Measurements from ENCODE around the gene ARHGAP26.
"Not testable (repeated sequence)": the region's sequence is repeated elsewhere in the genome, so short reads cannot be mapped to it uniquely, and the experiment has no call there.

Gene ARHGAP26

DNA sequence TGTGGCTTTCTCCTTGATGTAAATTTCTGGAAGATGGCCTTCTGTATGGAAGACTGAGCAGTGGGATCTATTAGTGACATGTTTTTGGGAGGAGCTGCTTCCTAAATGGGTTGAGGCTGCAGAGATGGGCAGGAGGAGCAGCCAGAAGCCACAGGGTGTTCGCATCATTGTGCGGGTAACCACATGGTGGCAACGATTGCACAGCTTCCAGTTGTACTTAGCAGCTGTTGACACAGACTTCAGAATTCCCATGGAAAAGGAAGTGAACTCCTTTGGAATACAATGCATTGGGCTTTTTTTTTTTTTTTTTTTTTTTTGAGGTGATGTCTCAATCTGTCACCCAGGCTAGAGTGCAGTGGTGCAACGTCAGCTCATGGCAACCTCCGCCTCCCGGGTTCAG is 336.0 kb downstream of the ARHGAP26 start:
- no peak for DNase-seq

DNA sequence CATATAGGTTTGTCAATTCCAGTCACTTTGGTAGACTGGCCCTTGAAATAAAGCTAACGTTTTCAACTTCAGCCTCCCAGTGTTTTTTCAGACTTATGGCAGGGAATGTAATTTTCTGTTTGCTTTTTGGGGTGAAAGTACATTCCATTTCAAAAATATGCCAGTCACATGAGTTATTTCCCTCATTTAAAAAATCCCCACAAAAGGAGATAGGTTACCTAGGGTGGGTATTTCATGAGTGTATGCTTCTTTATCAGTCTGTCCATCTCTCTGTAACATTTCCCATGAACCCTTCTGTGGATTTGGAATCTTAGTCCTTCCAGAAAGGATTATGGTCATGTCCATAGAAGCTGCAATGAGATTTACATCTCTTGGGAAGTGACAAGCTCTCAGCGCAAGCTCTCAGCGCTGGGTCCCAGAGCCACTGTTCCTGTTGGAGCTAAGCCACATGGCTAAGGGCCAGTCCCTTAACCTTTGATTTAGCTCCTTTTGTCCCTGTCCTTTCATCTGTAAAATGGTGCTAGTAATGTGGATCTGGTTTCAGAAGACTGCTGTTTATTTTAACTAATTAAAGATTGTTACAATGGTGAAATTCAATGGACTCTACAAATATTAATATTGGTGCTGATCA is 338.4 kb downstream of the ARHGAP26 start:
- DNase-seq: no peak

DNA sequence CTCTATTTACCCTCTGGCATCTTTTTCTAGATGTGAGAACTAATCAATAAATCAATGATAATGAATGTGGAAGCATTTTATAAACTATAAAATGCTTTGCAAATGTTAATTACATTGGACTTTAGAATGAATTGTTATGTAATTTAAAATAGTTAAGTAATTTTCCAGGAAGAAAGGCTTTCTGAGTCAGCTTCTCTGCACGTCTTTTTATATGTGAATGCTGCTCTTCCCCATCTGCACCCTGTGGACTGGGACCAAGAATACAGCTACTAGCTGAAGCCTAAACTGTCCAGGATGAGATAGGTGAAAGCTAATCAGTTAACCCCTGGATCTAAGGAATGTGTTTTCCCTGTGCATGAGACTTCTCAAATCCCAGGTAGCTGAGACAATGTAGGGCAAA is 340.4 kb downstream of the ARHGAP26 start:
- no peak for DNase-seq

DNA sequence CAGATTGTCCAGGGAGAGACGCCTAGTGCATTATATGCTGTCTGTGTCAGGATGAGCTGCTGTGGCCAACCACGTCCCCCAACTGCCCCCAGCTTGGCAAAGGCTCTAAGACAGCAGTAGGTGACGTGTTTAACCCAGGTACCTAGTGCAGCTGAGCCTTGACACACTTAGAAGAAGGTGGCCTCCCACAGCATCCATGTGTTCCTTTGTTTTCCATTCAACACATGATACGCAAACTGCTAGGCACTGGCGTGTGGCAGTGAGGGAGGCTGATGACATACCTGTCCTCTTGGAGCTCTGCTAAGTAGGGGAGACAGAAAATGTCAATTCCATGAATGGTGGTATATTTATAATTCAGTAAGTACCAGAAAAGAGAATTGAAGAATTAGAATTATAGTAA is 341.6 kb downstream of the ARHGAP26 start:
- DNase-seq: no peak

DNA sequence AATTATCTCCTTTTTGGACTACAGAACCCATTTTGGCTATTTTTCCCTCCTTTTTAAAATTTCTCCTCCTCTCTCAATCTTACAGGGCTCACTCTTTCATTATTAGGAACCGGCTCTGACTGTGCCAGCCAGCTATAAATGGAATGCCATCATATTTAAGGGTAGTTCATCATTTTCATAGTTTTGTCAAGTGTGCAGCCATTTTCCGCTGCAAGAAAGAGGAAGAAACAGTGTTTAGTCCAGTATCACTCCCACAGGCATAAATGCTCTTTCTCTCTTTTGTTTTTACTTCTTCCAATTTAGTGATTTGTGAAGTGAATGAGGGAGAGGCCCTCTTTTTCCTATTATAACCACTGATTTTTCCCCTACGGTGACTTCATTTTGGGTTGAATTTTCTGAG is 343.3 kb downstream of the ARHGAP26 start:
- DNase-seq: no peak

DNA sequence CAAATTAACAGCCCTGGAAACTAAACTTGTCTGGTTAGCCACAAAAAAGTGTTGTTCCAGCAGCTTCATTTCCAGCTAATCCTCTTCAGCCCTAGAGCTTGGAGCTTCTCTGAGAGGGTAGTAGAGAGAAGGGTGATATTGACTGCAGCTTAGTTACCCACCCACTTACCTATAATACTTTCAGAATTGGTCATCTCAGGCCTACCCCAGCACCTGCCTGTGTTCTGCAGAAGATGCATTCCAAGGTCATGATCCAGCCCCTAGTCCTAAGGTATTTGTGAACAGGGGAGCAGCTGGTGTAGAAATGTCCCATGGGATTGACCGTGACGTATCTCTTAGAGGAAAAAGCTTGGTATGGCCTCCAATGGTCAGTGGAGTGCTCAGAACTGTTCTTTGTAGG is 344.3 kb downstream of the ARHGAP26 start:
- DNase-seq: no peak

DNA sequence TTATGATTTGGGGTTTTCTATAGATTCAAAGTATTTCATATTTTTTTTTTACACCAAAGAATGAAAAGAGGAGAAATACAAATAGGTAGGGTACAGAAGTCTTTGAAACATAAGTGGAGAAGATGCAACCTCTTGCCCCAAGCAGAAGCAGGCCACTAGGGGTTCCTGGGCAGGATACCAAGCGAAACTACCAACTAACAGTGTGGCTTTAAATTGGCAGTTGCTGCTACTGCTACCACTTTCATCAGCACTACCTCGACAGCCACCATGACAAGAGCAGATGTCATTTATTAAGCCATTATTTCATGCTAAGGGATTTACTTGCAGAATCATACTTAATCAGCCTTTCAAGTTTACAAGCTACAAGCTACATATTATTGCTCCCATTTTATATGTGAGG is 345.2 kb downstream of the ARHGAP26 start:
- no peak for DNase-seq

DNA sequence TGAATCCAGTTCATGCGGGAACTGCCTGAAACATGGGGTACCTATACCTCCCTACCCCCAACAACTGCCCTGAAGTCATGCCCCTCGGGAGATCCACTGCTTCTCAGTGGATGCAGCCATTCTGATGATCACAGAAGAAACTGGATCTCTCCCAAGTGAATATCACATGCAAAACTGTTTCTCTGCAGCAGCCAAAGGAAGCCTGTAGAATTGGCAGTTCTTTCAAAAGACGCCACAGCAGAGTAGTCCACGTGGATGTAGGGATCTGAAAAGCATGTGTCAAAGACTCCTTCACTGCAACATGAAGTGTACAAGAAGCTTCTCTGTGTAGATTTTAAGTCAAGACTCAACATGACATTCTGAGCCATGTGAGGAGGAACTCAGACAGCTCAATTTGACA is 346.6 kb downstream of the ARHGAP26 start:
- DNase-seq: no peak

DNA sequence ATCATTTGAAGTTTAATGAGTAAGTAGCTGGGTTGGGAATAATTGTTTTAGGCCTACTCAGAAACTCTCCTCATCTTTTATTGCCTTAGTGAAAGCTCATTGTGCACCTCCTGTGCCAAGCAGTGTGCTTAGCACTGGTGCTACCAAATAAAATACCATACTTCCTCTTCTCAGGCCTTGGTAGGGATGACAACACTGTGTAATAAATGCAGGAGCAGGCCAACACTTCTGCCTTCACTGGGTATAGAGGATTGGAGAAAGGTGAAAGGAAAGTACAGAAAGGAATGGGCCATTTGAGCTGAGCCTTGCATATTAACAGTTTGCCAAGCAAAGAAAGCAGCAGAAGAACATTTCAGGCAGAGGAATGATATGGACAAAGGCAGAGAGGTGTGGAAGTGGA is 347.6 kb downstream of the ARHGAP26 start:
- DNase-seq: no peak

DNA sequence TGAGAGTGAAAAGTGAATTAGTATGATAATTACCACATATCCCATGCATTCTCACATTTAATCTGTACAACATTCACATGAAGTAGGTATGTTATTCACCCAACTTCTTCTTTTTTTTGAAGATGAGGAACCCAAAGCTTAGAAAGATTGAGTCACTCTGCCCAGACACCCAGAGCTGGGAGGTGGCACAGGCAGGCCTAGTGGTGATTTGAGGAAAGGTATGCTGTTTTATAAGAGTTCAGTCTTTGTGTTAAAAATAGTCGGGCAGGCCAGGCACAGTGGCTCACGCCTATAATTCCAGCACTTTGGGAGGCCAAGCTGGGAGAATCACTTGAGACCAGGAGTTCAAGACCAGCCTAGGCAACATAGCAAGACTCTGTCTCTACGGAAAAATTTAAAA is 348.0 kb downstream of the ARHGAP26 start:
- DNase-seq: no peak

DNA sequence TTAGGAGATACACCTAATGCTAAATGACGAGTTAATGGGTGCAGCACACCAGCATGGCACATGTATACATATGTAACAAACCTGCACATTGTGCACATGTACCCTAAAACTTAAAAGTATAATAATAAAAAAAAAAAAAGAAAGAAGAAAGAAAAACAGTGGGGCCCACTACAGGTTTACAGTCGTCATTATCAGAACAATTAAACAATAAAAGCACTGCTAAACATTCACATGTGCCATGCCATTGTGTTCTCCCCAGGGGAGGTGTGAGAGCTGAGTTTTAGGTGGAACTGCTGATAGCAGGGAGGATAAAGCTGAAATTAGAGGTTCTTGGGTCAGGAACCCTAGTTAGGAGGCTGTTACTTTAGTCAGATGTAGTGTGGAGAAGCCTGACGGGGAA is 348.6 kb downstream of the ARHGAP26 start:
- DNase-seq: not testable (repeated sequence)

DNA sequence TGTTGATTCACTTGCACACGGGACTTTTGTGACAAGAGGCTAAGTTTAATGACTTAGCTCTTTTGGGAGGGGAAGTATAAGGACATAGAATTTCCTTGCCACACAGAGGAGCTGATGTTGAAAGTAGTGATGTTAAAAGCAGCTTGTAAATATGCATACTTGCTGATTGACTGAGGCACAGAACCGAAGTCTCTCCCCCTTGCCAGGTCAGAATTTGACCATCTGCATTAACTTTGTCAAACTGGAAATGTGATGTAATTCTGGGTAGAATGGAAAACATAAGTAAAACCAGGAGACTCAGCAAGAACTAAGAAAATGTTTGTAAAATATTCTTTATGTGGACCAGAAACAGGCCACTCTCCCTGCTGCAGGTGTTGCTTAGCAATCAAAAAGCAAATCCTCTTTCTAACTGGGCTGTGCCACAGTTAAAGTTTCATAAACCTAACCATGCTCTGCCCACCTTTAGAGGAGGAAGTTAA is 349.2 kb downstream of the ARHGAP26 start:
- no peak for DNase-seq

DNA sequence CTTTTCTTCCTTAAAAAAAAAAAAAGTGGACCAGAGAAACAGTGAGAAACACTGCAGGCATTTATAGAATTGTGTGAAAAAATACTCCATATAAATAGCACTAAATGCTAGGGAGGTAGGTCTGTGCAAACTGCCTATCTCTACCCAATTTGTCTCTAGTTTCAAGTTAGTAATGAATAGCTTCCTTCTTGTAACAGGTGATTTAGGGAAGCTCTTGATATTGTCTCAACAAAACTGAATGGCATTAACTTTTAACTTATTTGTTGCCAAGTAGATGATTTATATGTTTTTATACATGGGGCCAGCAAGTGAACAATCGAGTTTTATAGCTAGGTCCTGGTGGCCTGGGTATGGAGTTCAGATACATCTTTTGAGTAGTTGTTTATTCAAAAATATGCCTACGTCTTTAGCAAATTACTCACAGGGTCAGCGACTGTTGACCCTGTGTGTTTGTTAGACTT is 349.7 kb downstream of the ARHGAP26 start:
- no peak for DNase-seq

DNA sequence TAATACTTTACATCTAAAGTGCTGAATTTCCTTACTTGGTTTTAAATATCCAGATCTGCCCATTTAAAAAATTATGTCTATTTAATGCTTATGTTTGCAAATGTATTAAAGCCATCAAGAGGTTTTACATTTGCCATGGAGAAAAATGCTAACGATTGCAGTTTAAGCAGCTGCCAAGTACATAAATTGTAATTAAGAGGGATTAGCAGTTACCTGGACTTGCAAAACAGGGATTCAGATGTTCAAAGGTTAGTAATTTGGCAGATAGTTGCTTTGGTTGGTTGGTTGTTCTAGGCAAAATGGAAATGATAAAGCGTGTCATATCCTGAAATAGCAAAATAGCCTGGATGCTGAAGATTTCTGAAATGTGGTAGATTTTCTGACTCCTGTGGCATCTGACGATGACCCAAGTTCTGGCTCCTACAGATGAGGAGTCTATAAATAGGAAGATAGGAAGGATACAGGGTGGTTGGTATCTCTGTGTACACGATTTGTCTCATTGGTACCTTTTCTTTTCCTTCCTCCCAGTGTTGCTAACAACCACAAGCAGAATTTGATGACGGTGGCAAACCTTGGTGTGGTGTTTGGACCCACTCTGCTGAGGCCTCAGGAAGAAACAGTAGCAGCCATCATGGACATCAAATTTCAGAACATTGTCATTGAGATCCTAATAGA is 350.4 kb downstream of the ARHGAP26 start:
- no peak for DNase-seq

DNA sequence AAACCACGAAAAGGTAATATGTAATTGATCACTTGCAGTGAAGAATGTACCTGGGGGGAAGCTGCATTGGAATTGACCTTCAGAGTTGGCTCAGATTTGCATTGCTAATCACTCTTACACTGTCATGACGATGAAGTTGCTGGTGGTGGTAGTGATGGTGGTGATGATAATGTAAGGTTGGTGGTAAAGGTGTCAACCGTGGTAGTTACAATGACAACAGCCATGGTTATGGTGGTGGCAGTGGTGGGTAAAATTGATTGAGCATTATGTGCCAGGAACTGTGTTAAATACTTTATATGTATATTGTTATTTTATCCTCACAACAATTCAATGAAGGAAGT is 350.9 kb downstream of the ARHGAP26 start:
- DNase-seq: no peak

DNA sequence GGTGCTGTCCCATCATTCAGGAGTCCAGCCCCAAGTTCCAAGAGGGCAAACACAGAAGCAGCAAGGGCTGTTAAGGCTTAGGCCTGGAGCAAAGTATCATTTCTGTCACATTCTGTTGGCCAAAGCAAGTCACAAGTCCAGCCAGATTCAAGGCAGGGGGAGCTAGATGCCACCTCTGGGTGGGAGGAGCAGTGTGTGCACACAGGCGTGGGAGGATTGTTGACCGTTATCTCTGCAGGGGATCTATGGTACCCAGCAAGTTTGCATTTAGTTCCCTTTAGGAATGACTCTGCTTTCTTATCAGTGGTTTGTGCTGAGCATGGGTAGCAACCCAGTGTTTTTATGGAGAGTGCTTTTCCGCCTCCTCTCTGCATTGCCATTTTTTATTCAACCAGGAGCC is 354.4 kb downstream of the ARHGAP26 start:
- no peak for DNase-seq

DNA sequence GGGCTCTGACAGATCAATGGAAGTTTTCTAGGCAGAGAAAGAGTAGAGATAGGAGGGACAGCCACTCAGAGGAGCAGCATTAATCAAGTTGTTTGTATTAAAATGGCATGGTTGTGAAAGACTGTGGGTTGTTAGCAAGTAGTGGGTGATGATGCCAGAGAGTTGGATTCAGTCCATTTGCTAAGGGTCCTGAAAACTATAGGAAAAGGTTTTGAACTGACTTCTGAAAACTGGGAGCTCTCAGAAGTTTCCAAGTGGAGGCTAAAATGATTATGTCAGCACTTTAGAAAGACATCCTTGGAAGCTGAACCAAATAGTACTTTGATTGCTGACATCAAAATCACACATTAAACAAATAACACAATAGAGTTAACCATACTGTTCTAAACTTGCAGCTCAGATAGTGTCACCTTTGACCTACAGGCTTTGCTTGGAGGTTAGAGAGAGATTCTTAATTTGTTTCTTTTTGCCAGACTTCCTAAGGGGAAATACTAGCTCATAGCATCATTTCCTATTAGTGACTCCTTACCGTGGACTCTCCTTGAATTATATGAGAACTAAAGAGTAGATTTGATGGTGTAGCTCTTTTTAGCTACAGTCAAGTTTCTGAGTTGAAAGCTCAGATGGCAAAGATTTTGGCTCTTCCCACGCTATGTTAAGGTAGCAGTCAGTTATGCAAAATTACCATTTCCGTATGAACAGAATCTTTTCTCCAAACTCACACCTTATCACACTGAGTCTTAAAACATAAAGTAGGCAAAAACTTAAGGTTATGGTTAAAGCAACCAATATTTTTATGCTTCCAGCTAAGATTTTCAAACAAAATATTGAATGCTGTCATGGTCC is 356.2 kb downstream of the ARHGAP26 start:
- no peak for DNase-seq

DNA sequence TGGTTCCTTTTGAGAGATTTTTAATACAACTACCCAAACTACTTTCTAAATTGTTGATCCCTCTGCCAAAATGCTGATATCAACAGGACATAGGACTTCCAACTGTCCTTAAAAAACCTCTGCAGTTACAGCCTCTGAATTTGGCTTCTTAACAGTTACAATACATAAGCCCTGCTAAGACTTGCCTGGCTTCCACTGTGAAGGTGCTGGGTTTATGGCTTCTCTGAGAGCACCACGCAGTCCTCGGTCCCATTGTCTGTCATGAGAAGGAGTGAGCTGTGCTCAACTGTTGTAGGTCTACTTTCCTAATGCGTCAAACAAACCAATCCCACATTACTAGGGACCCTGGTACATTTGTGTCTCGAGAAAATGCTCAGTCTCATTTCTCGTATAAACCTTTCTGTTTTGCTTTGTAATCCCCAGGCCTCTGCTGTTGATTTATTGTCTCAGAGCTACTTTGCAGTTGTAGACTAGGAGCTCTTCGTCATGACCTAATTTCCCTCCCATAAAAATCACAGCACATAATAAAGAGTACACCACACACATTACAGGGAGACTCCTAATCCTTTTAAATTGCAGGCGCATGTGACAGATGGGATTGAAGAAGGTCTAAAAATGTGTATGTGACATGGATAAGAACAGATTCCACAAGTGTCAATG is 358.4 kb downstream of the ARHGAP26 start:
- no peak for DNase-seq

DNA sequence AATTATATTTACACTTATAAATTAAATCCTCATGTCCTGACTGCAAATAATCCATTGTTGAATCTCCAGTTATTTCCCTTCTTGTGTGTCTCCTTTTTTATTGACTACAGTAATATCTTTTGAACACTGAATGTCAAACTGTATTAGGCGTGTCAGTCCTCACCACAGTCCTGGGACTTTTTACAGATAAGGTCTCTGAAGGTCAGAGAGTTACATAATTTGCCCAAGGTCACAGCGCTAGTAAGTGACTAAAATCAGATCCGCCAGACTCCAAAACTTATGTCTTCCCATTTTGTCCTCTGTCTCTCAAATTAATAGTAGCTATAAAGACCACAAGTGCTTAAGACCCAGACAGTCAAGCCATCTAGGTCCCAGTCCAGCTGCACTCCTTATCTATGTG is 359.0 kb downstream of the ARHGAP26 start:
- DNase-seq: no peak

DNA sequence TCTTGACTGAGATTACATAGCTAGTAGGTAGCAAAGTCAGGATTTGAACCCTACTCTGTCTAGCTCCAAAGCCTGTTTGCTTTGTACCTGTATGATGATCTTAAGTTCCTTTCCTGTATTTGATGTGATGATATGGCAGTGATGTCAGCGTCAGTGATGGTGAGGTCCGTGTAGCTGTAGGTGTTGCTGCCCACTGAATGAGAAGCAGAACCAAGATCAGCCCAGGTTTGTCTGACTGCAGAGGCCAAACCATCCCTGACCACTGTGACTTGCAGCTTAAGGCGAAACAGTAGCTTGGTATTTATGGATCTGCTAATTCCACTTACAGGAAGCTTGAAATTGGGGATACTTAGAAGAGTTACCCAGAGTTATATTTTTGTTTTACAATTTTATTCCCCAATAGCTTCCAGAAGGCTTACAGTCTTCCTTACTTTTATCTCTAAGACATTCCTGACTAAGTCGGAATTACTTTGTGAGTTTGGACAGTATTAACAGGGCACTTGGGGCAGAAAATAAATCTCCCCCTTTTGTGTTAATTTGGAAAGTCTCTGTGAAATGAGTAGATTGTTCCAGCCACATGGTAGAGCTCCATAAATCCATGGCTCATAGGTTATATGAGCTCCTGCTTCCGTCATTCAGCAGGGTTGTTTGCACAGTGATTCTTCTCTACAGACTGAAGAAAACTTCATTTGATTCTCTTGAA is 359.9 kb downstream of the ARHGAP26 start:
- DNase-seq: no peak

DNA sequence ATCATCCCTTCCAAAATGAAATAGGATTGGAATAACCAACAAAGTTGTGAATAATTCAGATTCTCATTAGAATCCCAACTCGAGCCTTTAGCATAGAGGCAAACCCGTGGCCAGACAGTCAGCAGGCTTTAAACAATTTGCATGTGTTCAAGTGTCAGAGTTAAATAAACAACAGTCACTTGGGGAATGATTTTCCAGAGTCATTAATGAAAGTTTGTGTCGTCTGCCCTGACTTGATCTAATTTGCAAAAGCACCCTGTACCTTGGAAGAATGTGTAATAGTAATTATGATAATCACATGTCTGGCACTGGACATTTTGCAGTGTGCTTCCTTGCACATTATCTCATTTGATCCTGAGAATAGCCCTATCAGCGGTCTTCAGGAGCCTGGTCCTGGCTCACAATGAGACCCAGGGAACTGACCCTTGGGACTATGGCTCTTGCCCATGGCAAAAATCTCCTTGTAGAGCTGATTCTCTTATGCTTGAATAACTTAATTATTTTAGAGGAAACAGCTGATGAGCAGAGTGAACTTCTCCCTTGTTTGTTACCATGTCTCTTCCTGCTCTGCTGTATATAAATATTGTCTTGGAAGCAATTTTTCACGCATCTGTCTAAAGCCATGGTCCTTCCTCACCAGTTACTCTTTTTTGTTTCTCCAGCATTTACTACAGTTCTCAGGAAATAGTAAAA is 360.6 kb downstream of the ARHGAP26 start:
- no peak for DNase-seq

DNA sequence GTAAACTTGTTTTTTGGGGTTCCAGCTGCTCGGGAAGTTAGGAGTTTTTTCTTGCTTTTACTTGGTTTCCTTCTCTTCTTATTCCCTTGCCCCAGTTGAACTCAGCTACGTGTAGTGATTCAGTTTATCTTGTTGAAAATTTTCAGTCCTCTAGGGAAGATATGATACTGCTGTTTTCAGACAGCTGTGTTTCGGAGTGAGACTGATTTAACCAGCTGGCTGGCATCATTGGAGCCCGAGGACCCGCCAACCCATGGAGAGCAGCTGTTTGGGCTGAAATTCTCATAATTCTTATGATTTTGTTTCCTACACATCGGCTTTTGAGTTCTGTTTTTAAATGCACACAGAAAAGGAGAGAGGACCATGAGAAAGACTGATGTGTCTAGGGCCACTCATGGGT is 361.8 kb downstream of the ARHGAP26 start:
- no peak for DNase-seq
